ENCODE results near the gene EYA2.
"Not testable (repeated sequence)": the region's sequence is repeated elsewhere in the genome, so short reads cannot be mapped to it uniquely, and the experiment has no call there.

The EYA2 gene

DNA sequence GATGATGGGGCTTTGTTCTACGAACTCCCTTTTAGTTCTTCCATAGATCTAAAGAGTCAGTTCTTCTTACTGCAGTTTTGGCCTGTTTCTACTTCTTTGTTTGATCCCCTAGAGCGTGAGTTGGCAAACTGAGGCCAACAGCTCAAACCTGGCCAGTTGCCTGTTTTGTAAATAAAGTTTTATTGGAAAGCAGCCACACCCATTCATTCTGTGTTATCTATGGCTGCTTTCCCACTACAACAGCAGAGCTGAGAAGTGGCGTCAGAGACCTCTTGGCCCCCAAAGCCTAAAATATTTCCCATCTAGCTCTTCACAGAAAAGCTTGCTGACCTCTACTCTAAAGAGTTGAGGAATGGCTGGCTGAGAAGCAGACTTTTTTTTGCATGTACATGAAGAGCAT is 52.2 kb downstream of the EYA2 start:
- TF ChIP-seq POLR2A (IDR thresholded peaks at IDR 0.05; ENCODE audit: low read depth, low read length) = no peak
- DNase-seq (ENCODE audit: insufficient read length, low spot score) (no peak), FAIRE-seq (no peak)

DNA sequence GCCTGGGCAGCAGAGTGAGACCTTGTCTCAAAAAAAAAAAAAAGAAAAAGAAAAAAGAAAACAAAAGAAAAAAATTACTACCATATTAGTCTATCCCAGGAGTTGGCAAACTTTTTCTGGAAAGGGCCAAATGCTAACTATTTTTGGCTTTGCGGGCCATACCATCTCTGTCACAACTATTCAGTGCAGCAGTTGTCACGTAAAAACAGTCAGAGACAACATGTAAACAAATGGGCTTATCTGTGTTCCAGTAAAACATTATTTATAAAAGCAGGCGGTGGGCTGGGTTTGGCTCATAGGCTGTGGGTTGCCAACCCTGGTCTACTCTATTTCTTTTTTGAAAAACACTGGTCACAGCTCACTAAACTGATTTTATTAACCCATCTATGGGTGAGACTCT is 53.4 kb downstream of the EYA2 start:
- DNase-seq (ENCODE audit: insufficient read length, low spot score) = no peak
- no peak for FAIRE-seq

DNA sequence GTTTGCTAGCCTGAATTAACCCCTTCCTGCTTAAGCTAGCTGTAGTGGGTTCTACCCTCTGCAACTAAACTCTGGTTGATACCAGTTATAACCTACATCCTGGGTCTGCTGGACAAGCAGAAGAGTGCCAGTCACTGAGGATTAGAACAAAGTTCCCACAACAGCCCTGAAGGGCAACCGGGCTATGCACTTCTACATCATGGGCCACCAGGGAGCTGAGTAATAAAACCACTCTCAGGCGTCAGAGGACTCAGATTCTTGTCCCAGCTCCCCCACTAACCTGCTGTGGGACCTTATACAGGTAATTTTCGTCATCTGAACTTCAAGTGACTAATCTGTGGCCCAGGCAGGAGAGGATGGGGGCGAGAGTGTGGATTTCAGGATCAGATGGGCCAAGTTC is 56.8 kb downstream of the EYA2 start:
- TF ChIP-seq POLR2A (IDR thresholded peaks at IDR 0.05; ENCODE audit: low read depth, low read length) = no peak
- no peak for DNase-seq (ENCODE audit: insufficient read length, low spot score)
- no peak for FAIRE-seq

More for the DNA sequence above, 53.4 kb downstream of the EYA2 start:
- TF ChIP-seq POLR2A (IDR thresholded peaks at IDR 0.05; ENCODE audit: low read depth, low read length) = no peak

DNA sequence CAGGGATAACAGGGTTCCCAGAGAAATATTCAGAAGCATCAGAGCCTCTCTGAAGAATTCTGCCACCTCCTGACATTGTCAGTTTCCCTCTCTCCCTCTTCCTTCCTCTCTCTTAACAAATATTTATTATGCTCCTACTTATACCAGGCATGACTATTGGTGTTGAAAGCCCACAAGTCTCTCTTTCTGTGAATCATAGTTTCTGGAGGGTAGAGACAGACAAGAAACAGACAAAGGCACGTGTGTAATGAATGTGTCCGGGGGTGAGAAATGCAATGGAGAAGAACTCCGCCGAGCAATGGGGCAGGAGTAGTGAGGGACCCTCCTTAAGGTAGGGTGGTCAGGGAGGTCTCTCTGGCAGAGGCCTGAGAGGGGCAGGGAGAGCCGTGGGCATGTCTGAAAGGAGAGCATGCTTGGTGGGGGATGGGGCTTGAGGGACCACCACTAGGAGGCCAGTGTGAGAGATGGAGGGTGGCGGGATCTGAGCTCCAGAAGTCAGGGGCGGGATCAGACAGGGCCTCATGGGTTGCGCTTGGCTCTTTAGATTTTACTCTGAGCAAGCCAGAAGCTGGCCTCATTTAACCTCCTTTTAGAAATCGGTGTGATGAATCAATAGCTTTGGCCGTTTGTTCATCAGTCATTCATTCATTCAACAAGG is 57.3 kb downstream of the EYA2 start:
- DNase-seq (ENCODE audit: insufficient read length, low spot score) (no peak), FAIRE-seq (no peak)
- no peak for TF ChIP-seq POLR2A (IDR thresholded peaks at IDR 0.05; ENCODE audit: low read depth, low read length)

DNA sequence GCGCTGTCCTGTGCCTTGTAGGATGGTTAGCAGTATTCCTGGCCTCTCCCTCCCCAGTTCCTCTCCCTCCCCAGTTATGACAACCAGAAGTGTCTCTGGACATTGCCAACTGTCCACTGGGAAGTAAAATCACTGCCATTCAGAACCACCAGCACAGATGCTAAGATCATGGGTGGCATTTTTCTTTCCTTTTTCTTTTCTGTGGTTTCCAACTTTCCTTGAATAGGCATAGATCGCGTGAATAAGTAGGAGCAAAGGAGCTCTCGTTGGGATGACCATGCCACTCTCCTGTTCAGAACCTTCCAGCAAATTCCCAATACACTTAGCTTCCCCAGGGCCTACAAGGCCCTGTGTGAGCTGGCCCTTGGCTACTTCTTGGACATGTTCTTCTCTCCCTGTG is 59.0 kb downstream of the EYA2 start:
- no peak for DNase-seq (ENCODE audit: insufficient read length, low spot score)
- TF ChIP-seq POLR2A (IDR thresholded peaks at IDR 0.05; ENCODE audit: low read depth, low read length) = no peak
- no peak for FAIRE-seq

DNA sequence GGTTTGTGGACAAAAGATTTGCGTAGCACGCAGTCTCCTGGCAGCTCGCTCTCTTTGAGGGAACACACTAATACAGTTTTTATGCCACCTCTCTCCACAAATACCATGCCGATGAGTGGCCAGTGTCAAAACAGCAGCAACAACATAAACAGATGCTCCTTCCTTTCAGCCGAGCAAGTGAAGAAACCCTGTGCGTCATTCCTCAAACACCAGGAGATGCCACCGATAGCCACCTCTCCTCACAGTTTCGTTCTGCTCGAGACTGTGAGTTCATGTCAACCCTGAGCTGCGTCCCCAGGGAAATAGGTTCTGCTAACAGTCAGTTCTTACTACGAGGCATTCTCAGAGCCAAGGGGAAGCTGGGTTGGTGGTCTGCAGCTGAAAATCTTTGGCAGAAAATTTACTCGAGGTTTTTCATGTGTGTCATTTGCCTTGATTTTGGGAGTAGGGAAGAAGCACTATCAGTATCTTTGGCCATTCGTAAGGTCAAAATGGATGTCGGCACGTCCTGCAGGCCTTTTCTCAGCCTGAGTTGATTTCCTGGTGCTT is 59.9 kb downstream of the EYA2 start:
- FAIRE-seq (no peak), DNase-seq (ENCODE audit: insufficient read length, low spot score) (peak; percentile 47)
- TF ChIP-seq POLR2A (IDR thresholded peaks at IDR 0.05; ENCODE audit: low read depth, low read length) = no peak

DNA sequence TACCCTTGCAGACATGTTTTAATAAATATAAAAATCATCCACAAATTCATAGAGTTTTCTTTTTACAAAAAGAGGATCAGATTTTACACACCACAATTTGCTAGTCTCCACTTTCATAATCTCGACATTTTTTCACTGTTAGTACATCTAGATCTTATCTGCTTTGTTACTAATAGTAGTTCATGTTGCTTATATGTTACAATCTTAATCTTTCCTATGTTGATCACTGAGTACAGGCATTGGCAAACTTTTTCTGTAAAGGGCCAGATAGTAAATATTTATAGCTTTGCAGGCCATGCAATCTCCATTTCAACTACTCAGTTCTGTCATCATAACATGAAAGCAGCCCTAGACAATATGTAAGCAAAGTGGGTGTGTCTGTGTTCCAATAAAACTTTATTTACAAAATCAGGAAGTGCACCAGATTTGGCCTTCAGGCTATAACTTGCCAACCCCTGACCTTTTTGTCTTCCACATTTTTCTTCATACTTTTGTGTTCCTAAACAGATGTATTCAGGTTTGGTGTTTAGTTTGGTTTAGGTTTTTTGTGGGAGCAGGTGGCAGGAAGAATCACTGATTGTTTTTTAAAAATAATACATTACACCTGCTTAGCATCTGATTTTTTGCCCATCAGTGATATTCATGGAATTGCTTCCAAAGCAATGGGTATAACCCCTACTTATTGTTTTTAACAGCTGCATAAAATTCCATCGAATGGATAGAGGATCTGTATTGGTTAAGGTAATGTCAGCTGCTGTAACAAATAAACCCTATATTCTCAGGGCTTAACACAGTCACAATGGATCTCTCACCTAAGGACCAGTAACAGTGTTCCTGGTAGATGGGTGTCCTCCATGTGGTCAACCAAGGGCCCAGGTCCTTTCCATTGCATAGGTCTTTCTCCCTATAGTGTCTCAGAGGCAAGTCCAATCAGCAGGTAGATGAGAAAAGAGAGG is 61.2 kb downstream of the EYA2 start:
- no peak for TF ChIP-seq POLR2A (IDR thresholded peaks at IDR 0.05; ENCODE audit: low read depth, low read length)
- FAIRE-seq (no peak), DNase-seq (ENCODE audit: insufficient read length, low spot score) (no peak)

DNA sequence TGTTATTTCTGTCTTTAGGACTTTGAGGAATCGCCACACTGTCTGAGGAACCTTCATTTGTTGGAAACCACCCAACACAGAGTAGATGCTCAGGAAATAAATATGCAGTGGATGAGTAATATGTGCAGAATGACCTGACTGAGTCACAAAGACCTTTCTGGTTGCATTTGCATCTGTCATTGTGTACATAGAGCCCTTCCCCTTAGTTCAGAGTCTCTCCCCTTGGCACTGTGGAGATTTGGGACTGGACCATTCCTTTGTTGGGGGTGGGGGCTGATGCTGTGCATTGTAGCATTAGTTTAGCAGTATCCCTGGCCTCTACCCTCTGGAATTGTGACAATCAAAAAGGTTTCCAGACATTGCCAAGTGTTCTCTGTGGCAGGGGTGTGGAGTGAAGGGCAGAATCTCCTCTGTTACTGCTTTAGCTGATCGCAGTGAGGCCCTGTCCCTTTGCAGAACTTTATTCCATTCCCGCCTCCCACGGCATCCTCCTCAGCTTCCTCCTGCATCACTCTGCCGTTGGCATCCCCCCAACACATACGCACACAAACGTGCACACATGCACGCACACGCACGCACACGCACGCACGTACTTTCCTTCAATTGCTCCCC is 64.5 kb downstream of the EYA2 start:
- DNase-seq (ENCODE audit: insufficient read length, low spot score) = peak; percentile 36
- no peak for FAIRE-seq
- TF ChIP-seq POLR2A (IDR thresholded peaks at IDR 0.05; ENCODE audit: low read depth, low read length) = no peak

DNA sequence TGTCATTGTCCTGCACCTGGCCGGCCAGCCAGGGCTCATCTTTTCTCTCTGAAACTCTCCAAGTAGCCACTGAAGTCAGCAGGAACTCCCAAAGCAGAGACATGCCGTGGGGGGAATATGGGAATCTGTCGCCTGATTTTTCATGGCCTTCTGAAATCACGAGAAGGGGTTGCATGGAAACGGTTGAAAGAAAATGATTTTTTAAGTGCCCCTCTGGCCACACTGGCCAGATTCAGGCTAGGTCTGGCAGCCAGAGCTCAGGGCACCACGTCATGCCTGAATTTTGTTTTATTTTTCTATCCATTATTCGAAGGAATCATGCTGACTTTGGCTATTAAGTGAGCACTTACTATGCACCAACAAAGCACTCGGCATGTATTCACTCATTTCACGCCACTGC is 65.2 kb downstream of the EYA2 start:
- no peak for DNase-seq (ENCODE audit: insufficient read length, low spot score)
- no peak for FAIRE-seq
- no peak for TF ChIP-seq POLR2A (IDR thresholded peaks at IDR 0.05; ENCODE audit: low read depth, low read length)

DNA sequence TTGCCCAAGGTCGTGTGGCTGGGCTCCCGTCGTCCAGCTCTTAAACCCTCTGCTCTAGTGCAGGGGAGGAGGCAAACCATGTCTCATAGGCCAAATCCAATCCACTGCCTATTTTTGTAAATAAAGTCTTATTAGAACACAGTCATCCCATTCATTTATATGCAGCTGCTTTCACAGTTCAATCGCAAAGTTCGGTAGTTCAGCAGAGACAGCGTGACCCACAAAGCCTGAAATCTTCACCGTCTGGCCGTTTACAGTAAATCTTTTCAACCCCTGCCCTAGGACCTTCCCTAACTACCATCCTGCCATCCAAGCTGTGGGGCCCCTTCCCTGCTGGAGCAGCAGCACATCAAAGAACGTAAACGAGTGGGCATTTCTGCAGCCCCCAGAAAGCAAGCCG is 65.9 kb downstream of the EYA2 start:
- DNase-seq (ENCODE audit: insufficient read length, low spot score) = no peak
- no peak for TF ChIP-seq POLR2A (IDR thresholded peaks at IDR 0.05; ENCODE audit: low read depth, low read length)
- FAIRE-seq = no peak

DNA sequence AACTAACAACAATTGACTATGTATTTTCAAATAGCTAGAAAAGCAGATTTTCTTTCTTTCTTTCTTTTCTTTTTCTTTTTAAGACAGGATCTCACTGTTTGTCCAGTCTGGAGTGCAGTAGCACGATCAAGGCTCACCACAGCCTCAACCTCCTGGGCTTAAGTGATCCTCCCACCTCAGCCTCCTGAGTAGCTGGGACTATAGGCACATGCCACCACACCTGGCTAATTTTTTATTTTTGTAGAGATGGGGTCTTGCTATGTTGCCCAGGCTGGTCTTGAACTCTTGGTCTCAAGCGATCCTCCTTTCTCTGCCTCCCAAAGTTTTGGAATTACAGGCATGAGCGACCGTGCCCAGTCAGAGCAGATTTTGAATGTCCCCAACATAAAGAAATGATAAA is 67.3 kb downstream of the EYA2 start:
- FAIRE-seq; DNase-seq (ENCODE audit: insufficient read length, low spot score): not testable (repeated sequence)

DNA sequence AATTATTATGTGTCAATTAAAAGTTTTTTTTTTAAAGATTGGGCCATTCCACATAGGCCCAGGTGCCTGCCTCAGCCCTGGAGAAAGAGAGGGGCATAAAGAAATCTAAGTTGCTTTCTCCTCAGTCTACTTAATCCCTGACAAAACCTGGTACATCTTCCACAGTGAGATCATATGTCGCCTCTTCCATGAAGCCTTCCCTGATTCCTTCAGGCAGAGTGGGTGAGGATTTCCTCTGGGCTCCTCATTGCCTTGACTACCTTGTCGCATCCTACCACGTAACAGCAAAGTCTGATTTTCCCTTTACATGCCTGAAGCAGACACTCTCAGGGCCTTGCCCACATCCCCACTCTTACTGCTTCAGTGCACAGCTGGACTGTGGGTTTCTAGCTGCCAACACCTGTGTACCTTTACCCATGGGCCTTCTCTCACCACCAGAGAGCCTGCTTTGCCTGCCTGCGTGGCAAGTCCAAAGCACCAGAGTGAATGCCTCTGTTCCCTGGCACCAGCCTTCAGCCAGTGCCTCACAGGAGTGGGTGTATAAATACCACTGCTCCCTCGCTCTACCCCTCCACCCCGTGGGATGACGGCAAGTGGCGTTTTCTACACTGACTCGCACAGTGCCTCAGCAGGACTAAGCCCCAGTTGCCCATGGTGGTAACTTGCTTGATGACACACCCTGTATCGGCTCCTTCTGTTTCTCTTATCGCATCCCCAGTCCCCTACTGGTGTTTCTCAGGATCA is 68.0 kb downstream of the EYA2 start:
- no peak for TF ChIP-seq POLR2A (IDR thresholded peaks at IDR 0.05; ENCODE audit: low read depth, low read length)
- FAIRE-seq = no peak
- no peak for DNase-seq (ENCODE audit: insufficient read length, low spot score)

DNA sequence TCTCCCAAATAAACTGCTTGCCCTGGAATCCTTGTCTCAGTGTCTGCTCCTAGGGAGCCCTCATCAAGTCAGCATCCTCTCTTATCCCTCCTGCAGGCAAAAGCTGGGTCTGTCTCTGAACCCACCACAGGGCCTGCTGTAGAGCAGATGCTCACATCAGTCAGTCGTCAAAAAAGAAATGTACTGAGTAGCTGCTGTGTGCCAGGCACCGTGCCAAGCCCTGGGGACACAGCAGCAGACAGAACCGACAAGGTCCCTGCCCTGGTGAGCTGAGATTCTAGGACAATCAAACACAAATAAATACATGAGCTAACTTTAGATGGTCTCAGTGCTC is 68.5 kb downstream of the EYA2 start:
- no peak for TF ChIP-seq POLR2A (IDR thresholded peaks at IDR 0.05; ENCODE audit: low read depth, low read length)
- no peak for FAIRE-seq
- no peak for DNase-seq (ENCODE audit: insufficient read length, low spot score)
